Skeletal muscle tissue (tissue), 4 donors: Measurements from ENCODE around the gene CYB561D2. TPM values are rescaled to one million over a fixed set of nuclear protein-coding genes. Genes with fewer than 3 reads are reported as not detected.

Experiments
- H3K27ac ChIP-seq: one replicate; pipeline ENCODE4 v1.7.0; 2013; ENCODE audit warnings: mild to moderate bottlenecking, low read depth, low read length, inconsistent platforms
- H3K27me3 ChIP-seq, 3 donors: one replicate each; pipeline ENCODE4 v1.7.0; 2013; ENCODE audit warnings: low read length in 3 of 3; ENCODE audit not compliant: control insufficient read depth in 3 of 3, insufficient read depth in 3 of 3
- H3K36me3 ChIP-seq, 3 donors: one replicate each; pipeline ENCODE4 v1.7.0; 2013; ENCODE audit warnings: low read length in 3 of 3; ENCODE audit not compliant: control insufficient read depth in 3 of 3, insufficient read depth in 3 of 3
- H3K4me1 ChIP-seq, 3 donors: one replicate each; pipeline ENCODE4 v1.7.0; 2013; ENCODE audit warnings: low read length in 3 of 3, mild to moderate bottlenecking in 3 of 3; ENCODE audit not compliant: control insufficient read depth in 3 of 3, insufficient read depth in 3 of 3
- H3K4me3 ChIP-seq, 3 donors: one replicate each; pipeline ENCODE4 v1.7.0; 2013; ENCODE audit warnings: low read length in 3 of 3
- H3K9ac ChIP-seq, 3 donors: one replicate each; pipeline ENCODE4 v1.7.0; 2013; ENCODE audit warnings: low read length in 3 of 3, mild to moderate bottlenecking in 3 of 3, moderate library complexity in 2 of 3, low read depth in 1 of 3
- H3K9me3 ChIP-seq, 3 donors: one replicate each; pipeline ENCODE4 v1.7.0; 2013; ENCODE audit warnings: low read length in 3 of 3; ENCODE audit not compliant: control insufficient read depth in 3 of 3
- total RNA-seq: library from RNA; depleted of rRNA; stranded (reverse); fragments of >200 nt; gene quantifications from one replicate; pipeline ENCODE4 v1.2.3, GENCODE V29; 2014
- donor health status: Osteomylitis.

The CYB561D2 gene
- total RNA-seq, 1 donor from 2014 or later, result 14.1 TPM

- Histone ChIP-seq H3K4me1 (no peaks in the 10 kb centered on the region), H3K4me3 (no peak overlapping the region), H3K36me3 (no peaks in the 10 kb centered on the region), H3K27ac (no peak overlapping the region), H3K9me3 (no peaks in the 10 kb centered on the region), H3K9ac (no peak overlapping the region), H3K27me3 (no peaks in the 10 kb centered on the region)
These were observed 51.4 kb downstream of the CYB561D2 start for GRCh38 chr3:50401978-50402595.

Other genes with a start within 250 kb of the CYB561D2 start
- 2.1 TPM for gene SEMA3F, start 195.5 kb upstream of the CYB561D2 start, total RNA-seq
- gene GNAT1, start 159.3 kb upstream of the CYB561D2 start, total RNA-seq, result not detected
- gene SLC38A3, start 145.6 kb upstream of the CYB561D2 start, total RNA-seq, result 0.52 TPM
- 78.8 TPM for gene GNAI2, start 114.7 kb upstream of the CYB561D2 start, total RNA-seq
- gene SEMA3B, start 81.7 kb upstream of the CYB561D2 start, total RNA-seq, result 19.8 TPM
- gene LSMEM2, start 71.8 kb upstream of the CYB561D2 start, total RNA-seq, result 15.1 TPM
- 44.9 TPM for gene IFRD2, start 58.4 kb upstream of the CYB561D2 start, total RNA-seq
- 3.7 TPM for gene HYAL3, start 51.5 kb upstream of the CYB561D2 start, total RNA-seq
- gene NAA80, start 51.5 kb upstream of the CYB561D2 start, total RNA-seq, result 1.6 TPM
- 2.6 TPM for gene HYAL1, start 47.3 kb upstream of the CYB561D2 start, total RNA-seq
- 43.8 TPM for gene HYAL2, start 28.1 kb upstream of the CYB561D2 start, total RNA-seq
- gene TUSC2, start 22.6 kb upstream of the CYB561D2 start, total RNA-seq, result 7.8 TPM
- 17.7 TPM for gene RASSF1, start 10.0 kb upstream of the CYB561D2 start, total RNA-seq
- 0.52 TPM for gene ZMYND10, start 5.1 kb upstream of the CYB561D2 start, total RNA-seq
- gene NPRL2, start 87 bp upstream of the CYB561D2 start, total RNA-seq, result 15.7 TPM
- gene TMEM115, start 8.7 kb downstream of the CYB561D2 start, total RNA-seq, result 24.5 TPM
- 1.0 TPM for gene CACNA2D2, start 152.8 kb downstream of the CYB561D2 start, total RNA-seq
- gene C3orf18, start 216.9 kb downstream of the CYB561D2 start, total RNA-seq, result 11.5 TPM
- 7.8 TPM for gene HEMK1, start 218.7 kb downstream of the CYB561D2 start, total RNA-seq